ENCODE measurements around the gene TAF4. TPM values are rescaled to one million over a fixed set of nuclear protein-coding genes. Genes with fewer than 3 reads are reported as not detected.

TAF4 gene
- total RNA-seq, 1 donor from 2014 or later, result 22.2 TPM

- H3K27ac Mint-ChIP-seq, result no peak overlapping the region
- no peaks in the 10 kb centered on the region for H3K9me3 Mint-ChIP-seq
- TF ChIP-seq CTCF (conservative IDR thresholded peaks at IDR 0.05), result no peak
- no peaks in the 10 kb centered on the region for H3K27me3 Mint-ChIP-seq
- H3K4me3 Mint-ChIP-seq, result no peak overlapping the region
- H3K4me1 Mint-ChIP-seq (ENCODE audit: unreplicated experiment), result peaks cover 31% of the 10 kb centered on the region
- peaks cover under 1% of the 10 kb centered on the region for H3K36me3 Mint-ChIP-seq
- DNase-seq (ENCODE audit: extremely low spot score, unreplicated experiment), result no peak
Observed at GRCh38 chr20:62049342-62050165, 16.1 kb downstream of the TAF4 start.

DNA sequence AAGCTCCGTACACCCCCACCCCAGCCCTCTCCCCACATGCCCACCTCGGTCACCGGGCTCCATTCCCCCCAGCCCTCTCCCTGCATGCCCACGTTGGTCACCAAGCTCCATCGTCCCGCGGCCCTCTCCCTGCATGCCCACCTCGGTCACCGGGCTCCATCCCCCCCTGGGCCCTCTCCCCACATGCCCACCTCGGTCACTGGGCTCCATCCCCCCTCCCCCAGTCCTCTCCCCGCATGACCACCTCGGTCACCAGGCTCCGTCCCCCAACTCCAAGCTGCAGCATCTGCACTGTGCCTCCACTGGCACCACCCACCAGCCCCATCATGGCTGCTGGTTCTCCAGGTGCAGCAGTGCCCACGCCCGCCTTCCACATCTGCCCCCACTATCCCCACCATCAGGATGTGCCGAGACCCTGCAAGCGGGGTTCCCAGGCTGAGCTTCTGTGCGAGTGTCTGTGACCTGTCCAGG, 16.8 kb downstream of the TAF4 start:
- no peaks in the 10 kb centered on the region for H3K36me3 Mint-ChIP-seq
- H3K9me3 Mint-ChIP-seq, result no peaks in the 10 kb centered on the region
- H3K4me3 Mint-ChIP-seq, result no peak overlapping the region
- DNase-seq (ENCODE audit: extremely low spot score, unreplicated experiment), result no peak
- H3K27me3 Mint-ChIP-seq, result no peaks in the 10 kb centered on the region
- H3K4me1 Mint-ChIP-seq (ENCODE audit: unreplicated experiment), result peaks cover 34% of the 10 kb centered on the region
- no peak for TF ChIP-seq CTCF (conservative IDR thresholded peaks at IDR 0.05)
- H3K27ac Mint-ChIP-seq, result no peak overlapping the region

GRCh38 chr20:62048346-62048761, 17.3 kb downstream of the TAF4 start:
- DNase-seq (ENCODE audit: extremely low spot score, unreplicated experiment), result no peak
- TF ChIP-seq CTCF (conservative IDR thresholded peaks at IDR 0.05), result no peak
- Mint-ChIP-seq H3K9me3 (no peaks in the 10 kb centered on the region), H3K27ac (no peak overlapping the region), H3K36me3 (no peaks in the 10 kb centered on the region), H3K4me3 (no peak overlapping the region), H3K4me1 (ENCODE audit: unreplicated experiment) (peaks cover 38% of the 10 kb centered on the region), H3K27me3 (no peaks in the 10 kb centered on the region)

DNA sequence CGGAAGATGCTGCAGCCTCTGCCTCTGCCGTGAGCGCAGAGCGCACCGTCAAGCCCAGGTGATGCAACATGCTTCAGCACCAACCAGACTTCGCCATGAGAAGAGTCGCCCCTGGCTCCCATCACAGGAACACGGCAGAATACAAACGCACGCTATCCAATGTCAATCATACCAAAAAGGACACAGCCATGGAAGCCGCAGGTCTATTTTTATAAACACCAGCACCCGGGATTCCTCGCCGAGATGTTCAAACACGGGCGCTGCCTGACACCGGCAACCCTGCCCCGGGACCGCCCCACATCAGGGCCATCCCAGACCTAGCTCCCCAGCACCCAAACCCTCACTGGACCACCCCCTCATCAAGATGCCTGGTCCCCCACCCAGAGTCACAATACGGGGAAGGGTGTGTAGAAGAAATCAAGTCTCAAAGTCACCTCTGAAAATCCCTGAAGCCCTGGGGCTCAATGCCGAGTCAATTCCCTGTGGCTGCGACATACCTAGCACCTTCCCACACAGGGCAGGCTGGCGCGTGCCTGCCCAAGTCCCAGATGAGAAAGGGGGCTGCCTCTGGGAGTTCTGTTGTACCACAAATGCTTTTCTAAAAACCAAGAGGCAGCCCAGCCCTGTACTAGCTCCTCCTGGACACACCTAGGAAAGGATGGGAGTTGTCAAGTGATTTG, 17.9 kb downstream of the TAF4 start:
- Mint-ChIP-seq H3K4me1 (ENCODE audit: unreplicated experiment) (peaks cover 41% of the 10 kb centered on the region), H3K36me3 (no peaks in the 10 kb centered on the region), H3K27me3 (no peaks in the 10 kb centered on the region), H3K4me3 (no peak overlapping the region), H3K9me3 (no peaks in the 10 kb centered on the region), H3K27ac (no peak overlapping the region)
- no peak for TF ChIP-seq CTCF (conservative IDR thresholded peaks at IDR 0.05)
- DNase-seq (ENCODE audit: extremely low spot score, unreplicated experiment), result no peak

- Mint-ChIP-seq H3K4me1 (ENCODE audit: unreplicated experiment) (peaks cover 36% of the 10 kb centered on the region), H3K27ac (no peak overlapping the region)
Observed at GRCh38 chr20:62046431-62046830, 19.2 kb downstream of the TAF4 start.

More at GRCh38 chr20:62046431-62046830, 19.2 kb downstream of the TAF4 start:
- no peak for DNase-seq (ENCODE audit: extremely low spot score, unreplicated experiment)
- no peaks in the 10 kb centered on the region for H3K27me3 Mint-ChIP-seq
- H3K4me3 Mint-ChIP-seq, result no peak overlapping the region
- no peaks in the 10 kb centered on the region for H3K9me3 Mint-ChIP-seq
- no peak for TF ChIP-seq CTCF (conservative IDR thresholded peaks at IDR 0.05)
- no peaks in the 10 kb centered on the region for H3K36me3 Mint-ChIP-seq
